Trophoblast cell (in vitro differentiated cells and primary cell): ENCODE results near the gene ZIC4.

ENCODE experiments used
- DNase-seq, 2 donors: peaks; one replicate each; pipeline ENCODE4 v3.0.0-alpha.2; 2016
- H2AFZ ChIP-seq: 2 replicates; pipeline ENCODE4 v1.6.1; 2013; ENCODE audit warnings: low read length, moderate library complexity, mild to moderate bottlenecking; ENCODE audit not compliant: insufficient read depth, poor library complexity
- H2AK5ac ChIP-seq: 2 replicates; pipeline ENCODE4 v1.6.1; 2013; ENCODE audit warnings: mild to moderate bottlenecking, low read length
- H2BK120ac ChIP-seq: 2 replicates; pipeline ENCODE4 v1.6.1; 2013; ENCODE audit warnings: low read length, mild to moderate bottlenecking, moderate library complexity; ENCODE audit not compliant: insufficient read depth, poor library complexity
- H2BK12ac ChIP-seq: 2 replicates; pipeline ENCODE4 v1.6.1; 2013; ENCODE audit warnings: mild to moderate bottlenecking, low read length, moderate library complexity
- H2BK5ac ChIP-seq: 2 replicates; pipeline ENCODE4 v1.6.1; 2013; ENCODE audit warnings: low read length, low read depth, moderate library complexity, mild to moderate bottlenecking; ENCODE audit not compliant: poor library complexity
- H3K14ac ChIP-seq: 2 replicates; pipeline ENCODE4 v1.6.1; 2013; ENCODE audit warnings: mild to moderate bottlenecking, low read length
- H3K18ac ChIP-seq: 2 replicates; pipeline ENCODE4 v1.6.1; 2013; ENCODE audit warnings: mild to moderate bottlenecking, low read length
- H3K23ac ChIP-seq: 2 replicates; pipeline ENCODE4 v1.6.1; 2013; ENCODE audit warnings: low read length
- H3K27ac ChIP-seq: 2 replicates; pipeline ENCODE4 v1.5.1; 2013; ENCODE audit warnings: low read depth, mild to moderate bottlenecking, inconsistent platforms, low read length, moderate library complexity
- H3K27me3 ChIP-seq: 2 replicates; pipeline ENCODE4 v1.6.1; 2013; ENCODE audit warnings: inconsistent platforms, mild to moderate bottlenecking, low read length, moderate library complexity; ENCODE audit not compliant: insufficient read depth
- H3K36me3 ChIP-seq, 2 experiments: 1 replicate in 1 of 2; 2 replicates in 1 of 2; pipeline ENCODE4 v1.6.1; 2013; ENCODE audit warnings: low read length in 2 of 2, mild to moderate bottlenecking in 2 of 2, moderate library complexity in 1 of 2; ENCODE audit not compliant: insufficient read depth in 2 of 2, control insufficient read depth in 1 of 2
- H3K4ac ChIP-seq: 2 replicates; pipeline ENCODE4 v1.6.1; 2013; ENCODE audit warnings: low read depth, mild to moderate bottlenecking, low read length, moderate library complexity
- H3K4me1 ChIP-seq, 2 experiments: 1 replicate in 1 of 2; 2 replicates in 1 of 2; pipeline ENCODE4 v1.6.1; 2013; ENCODE audit warnings: low read length in 2 of 2, mild to moderate bottlenecking in 2 of 2, moderate library complexity in 1 of 2; ENCODE audit not compliant: insufficient read depth in 2 of 2, control insufficient read depth in 1 of 2
- H3K4me2 ChIP-seq: 2 replicates; pipeline ENCODE4 v1.6.1; 2013; ENCODE audit warnings: inconsistent platforms, mild to moderate bottlenecking, low read length, moderate library complexity
- H3K4me3 ChIP-seq: 2 replicates; pipeline ENCODE4 v1.5.1; 2013; ENCODE audit warnings: mild to moderate bottlenecking, low read depth, low read length, inconsistent platforms
- H3K79me1 ChIP-seq: one replicate; pipeline ENCODE4 v1.6.1; 2013; ENCODE audit warnings: low read length
- H3K79me2 ChIP-seq: 2 replicates; pipeline ENCODE4 v1.6.1; 2013; ENCODE audit warnings: low read length, mild to moderate bottlenecking; ENCODE audit not compliant: control insufficient read depth, insufficient read depth, poor library complexity
- H3K9ac ChIP-seq: 2 replicates; pipeline ENCODE4 v1.6.1; 2013; ENCODE audit warnings: mild to moderate bottlenecking, low read length
- H3K9me3 ChIP-seq: 2 replicates; pipeline ENCODE4 v1.6.1; 2013; ENCODE audit warnings: low read depth, mild to moderate bottlenecking, control low read depth, inconsistent platforms, low read length; ENCODE audit not compliant: insufficient read depth
- H4K12ac ChIP-seq: 2 replicates; pipeline ENCODE4 v1.6.1; 2013; ENCODE audit warnings: low read depth, mild to moderate bottlenecking, low read length, moderate library complexity
- H4K8ac ChIP-seq: 2 replicates; pipeline ENCODE4 v1.6.1; 2013; ENCODE audit warnings: low read depth, mild to moderate bottlenecking, low read length, moderate library complexity
- H4K91ac ChIP-seq: one replicate; pipeline ENCODE4 v1.6.1; 2013; ENCODE audit warnings: low read depth, mild to moderate bottlenecking, low read length, moderate library complexity
- WGBS: extraction: QIAGEN DNeasy Blood & Tissue Kit; methylation state at CpG from one replicate; pipeline ENCODE4 v1.1.7; 2013; ENCODE audit warnings: missing lambda C conversion rate; ENCODE audit not compliant: insufficient read length, insufficient coverage; ENCODE audit errors: extremely low coverage; 5-methylcytosine and 5-hydroxymethylcytosine counted together

The ZIC4 gene

DNA sequence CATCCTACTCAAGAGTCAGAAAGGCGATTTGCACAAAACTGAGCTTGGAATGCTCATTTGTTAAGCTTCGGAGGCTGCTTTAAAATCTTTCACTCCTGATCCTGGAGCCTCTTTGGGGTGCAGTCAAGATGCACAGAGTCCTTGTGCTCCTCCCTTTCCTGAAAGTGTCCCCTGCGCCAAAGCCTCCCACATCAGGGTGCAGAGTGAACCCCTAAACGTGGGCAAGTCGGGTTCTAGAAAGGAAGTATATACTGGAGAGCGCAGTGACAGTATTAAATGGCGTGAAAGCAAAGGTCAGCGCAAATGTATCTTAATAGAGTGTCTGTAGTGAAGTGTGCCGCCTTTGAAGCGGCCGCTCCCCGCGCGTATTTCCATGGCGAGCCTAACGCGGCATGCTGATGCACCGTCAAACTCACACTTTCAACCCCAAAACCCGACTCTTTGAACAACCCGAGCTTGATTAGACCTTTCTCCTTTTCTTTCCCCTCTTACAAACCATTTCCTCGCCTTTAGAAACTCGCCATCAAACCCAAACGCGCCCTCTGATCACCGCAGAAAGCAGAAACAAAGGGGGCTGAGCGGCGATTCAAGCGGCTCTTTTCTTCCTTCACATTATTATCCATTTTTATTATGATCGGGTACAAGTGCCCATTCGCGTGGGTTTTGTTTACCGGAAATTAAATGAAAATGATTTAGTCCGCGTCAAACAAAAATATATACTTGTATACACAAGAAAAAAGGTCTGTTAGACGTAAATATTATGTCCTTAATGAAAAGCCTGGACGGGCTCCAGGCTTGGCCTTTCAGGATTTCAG lies 18.3 kb downstream of the ZIC4 start:
- Histone ChIP-seq H3K14ac (no peak overlapping the region), H4K12ac (no peak overlapping the region), H4K91ac (no peak overlapping the region), H3K18ac (no peak overlapping the region), H4K8ac (no peak overlapping the region), H3K23ac (no peak overlapping the region), H3K9me3 (peaks cover 9% of the 10 kb centered on the region), H3K79me1 (peaks cover 2% of the 10 kb centered on the region), H3K4ac (no peak overlapping the region), H3K4me2 (no peak overlapping the region), H3K4me3 (no peak overlapping the region), H3K4me1 (peaks cover 9 to 11% of the 10 kb centered on the region in 2 experiments), H3K36me3 (no peaks in the 10 kb centered on the region), H3K9ac (no peak overlapping the region), H3K79me2 (no peaks in the 10 kb centered on the region), H2AK5ac (no peak overlapping the region), H2BK5ac (no peak overlapping the region), H3K27me3 (peaks cover 75% of the 10 kb centered on the region), H2BK120ac (no peak overlapping the region), H2AFZ (no peak overlapping the region), H3K27ac (no peak overlapping the region), H2BK12ac (no peak overlapping the region)
- DNase-seq = no peak
- WGBS = no CpG with 5 or more reads among the region's 36 CpGs

DNA sequence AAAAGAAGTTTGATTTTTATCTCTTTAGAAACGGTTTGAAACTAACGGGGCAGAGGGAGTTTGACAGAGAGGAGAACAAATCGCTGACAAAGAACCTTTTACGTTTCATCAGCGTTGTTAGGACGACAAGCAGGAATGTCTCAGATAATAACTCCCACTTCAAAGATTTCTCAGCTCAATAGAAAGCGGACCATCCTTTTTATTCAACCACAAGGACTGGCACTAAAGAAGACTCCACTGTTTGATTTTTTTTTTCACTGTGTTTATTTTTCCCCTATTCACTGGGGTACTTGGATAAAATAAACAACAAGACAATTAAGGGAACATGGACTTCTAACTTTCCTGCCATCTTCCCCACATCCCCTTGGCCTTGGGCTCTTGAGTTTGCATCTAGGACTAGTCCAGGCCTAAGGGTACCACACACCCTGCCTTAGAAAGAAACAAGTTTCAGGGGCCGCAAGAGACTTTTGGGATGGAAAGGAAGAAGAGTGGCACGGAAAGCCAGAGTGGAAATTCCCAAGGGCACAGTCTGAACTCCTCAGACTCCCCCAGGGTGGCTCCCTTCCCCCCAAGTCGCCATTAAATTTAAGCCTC lies 19.0 kb downstream of the ZIC4 start:
- WGBS = no CpG with 5 or more reads among the region's 10 CpGs
- Histone ChIP-seq H2AFZ (no peak overlapping the region), H4K12ac (no peak overlapping the region), H3K79me1 (no peaks in the 10 kb centered on the region), H4K91ac (no peak overlapping the region), H4K8ac (no peak overlapping the region), H3K4ac (no peak overlapping the region), H3K79me2 (no peaks in the 10 kb centered on the region), H2BK120ac (no peak overlapping the region), H2BK5ac (no peak overlapping the region), H3K4me3 (no peak overlapping the region), H3K14ac (no peak overlapping the region), H3K23ac (no peak overlapping the region), H3K27ac (no peak overlapping the region), H2BK12ac (no peak overlapping the region), H3K36me3 (no peaks in the 10 kb centered on the region), H3K9me3 (peaks cover 9% of the 10 kb centered on the region), H2AK5ac (no peak overlapping the region), H3K9ac (no peak overlapping the region), H3K4me2 (no peak overlapping the region), H3K4me1 (peaks cover 7 to 8% of the 10 kb centered on the region in 2 experiments), H3K27me3 (peaks cover 73% of the 10 kb centered on the region), H3K18ac (no peak overlapping the region)
- DNase-seq = no peak

DNA sequence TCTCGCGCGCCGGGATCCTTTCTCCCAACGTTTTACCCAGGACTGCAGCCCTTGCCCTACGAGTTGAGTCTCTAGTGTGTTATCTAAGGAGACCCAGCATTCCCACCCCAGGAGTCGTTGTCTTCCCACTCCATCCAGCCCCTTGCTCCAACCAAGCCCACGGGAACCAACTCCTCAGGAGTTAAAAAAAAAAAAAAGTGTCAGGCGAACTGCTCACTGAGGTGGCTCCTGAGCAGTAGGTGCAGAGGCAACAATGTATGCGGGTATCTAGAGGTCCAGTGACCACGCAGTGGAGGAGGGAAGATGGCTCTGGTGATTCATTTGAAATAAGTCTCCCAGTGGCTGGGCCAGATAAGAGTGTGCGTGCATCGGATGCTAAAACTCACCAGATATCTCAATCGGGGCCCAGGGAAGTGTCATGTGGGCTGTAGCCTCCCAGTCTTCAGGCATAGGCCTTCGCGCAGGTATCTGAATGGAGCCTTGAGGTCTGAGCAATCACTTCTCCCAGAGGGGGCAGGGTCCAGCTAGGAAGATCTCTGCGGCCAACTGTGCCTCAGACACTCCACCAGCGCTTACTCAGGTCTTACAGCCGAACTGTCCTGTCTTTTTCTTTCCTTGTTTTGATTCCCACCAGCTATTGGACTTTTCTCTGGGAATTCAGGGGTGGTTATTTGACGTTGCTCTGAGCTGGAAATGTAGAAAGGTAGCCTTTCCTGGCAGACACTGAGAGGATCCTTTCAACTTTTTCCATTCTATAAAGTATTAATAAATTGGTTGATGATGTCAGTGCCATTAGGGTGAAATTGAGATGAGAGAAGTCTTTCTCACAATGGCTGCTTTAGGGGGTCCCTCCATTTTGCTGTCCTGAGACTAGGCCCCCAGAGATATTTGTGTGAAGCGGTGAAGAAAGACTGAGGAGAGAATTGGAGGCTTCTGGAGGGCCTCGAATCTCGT lies 21.0 kb downstream of the ZIC4 start:
- Histone ChIP-seq H3K14ac (no peak overlapping the region), H3K36me3 (no peaks in the 10 kb centered on the region), H3K4ac (no peak overlapping the region), H3K18ac (no peak overlapping the region), H4K12ac (no peak overlapping the region), H3K27ac (no peak overlapping the region), H3K23ac (no peak overlapping the region), H2AFZ (no peak overlapping the region), H3K9me3 (peaks cover 1% of the 10 kb centered on the region), H4K91ac (no peak overlapping the region), H2AK5ac (no peak overlapping the region), H3K79me1 (no peaks in the 10 kb centered on the region), H3K27me3 (peaks cover 60% of the 10 kb centered on the region), H2BK12ac (no peak overlapping the region), H3K4me1 (no peaks in the 10 kb centered on the region), H4K8ac (no peak overlapping the region), H2BK120ac (no peak overlapping the region), H3K4me2 (no peak overlapping the region), H3K79me2 (no peaks in the 10 kb centered on the region), H3K4me3 (no peak overlapping the region), H2BK5ac (no peak overlapping the region), H3K9ac (no peak overlapping the region)
- DNase-seq = no peak
- no CpG with 5 or more reads among the region's 23 CpGs for WGBS

DNA sequence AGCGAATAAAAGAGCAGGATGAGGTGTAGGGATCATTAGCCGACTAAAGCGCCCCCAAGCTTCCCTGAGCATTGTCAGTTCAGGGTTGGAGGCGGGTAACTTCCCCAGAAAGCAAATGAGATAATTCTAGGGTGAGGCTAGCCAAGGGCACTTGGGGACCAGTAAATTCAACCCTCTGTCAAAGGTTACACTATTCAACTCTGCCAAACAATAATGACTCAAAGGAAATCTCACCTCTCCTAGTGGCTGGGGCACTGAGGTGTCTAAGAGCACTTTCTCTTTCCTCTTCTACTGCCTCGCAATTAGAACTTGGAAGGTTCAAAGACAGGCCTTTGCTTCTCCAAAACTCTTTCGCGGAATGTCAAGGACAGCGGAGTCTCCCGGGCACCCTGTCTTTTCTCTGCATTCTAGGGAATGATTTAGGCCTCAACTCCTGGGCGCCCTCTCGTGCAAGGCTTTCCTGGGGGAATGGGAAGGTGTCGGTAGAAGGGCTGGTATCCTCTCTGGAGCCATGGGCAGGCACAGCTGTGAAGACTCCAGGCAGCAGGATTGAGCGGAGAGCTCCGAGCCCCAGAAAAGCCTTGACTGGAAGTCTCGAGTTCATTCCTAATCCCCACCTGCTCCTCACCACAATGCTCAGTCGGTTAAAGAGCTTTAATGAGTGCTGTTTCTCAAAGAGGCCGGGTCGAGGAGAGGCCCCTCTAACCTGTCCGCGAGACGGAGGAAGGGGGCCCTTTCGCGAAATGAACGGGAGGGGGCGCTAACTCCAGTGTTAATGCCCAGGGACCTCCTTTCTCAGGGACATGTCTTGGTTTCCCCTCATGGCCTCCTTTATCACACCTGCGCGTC lies 21.9 kb downstream of the ZIC4 start:
- H3K23ac ChIP-seq = no peak overlapping the region
- no peaks in the 10 kb centered on the region for H3K79me2 ChIP-seq
- H3K27ac ChIP-seq = no peak overlapping the region
- no peaks in the 10 kb centered on the region for H3K9me3 ChIP-seq
- H4K8ac ChIP-seq = no peak overlapping the region
- no peaks in the 10 kb centered on the region for H3K79me1 ChIP-seq
- no peak overlapping the region for H2BK5ac ChIP-seq
- H2AK5ac ChIP-seq = no peak overlapping the region
- no peak overlapping the region for H3K4me2 ChIP-seq
- no peak for DNase-seq
- H2BK120ac ChIP-seq = no peak overlapping the region
- no peak overlapping the region for H3K4me3 ChIP-seq
- no peak overlapping the region for H3K18ac ChIP-seq
- H3K36me3 ChIP-seq = no peaks in the 10 kb centered on the region
- WGBS = no CpG with 5 or more reads among the region's 27 CpGs
- no peak overlapping the region for H3K4ac ChIP-seq
- H4K91ac ChIP-seq = no peak overlapping the region
- H3K27me3 ChIP-seq = peaks cover 60% of the 10 kb centered on the region
- no peak overlapping the region for H4K12ac ChIP-seq
- no peaks in the 10 kb centered on the region for H3K4me1 ChIP-seq
- no peak overlapping the region for H3K14ac ChIP-seq
- H2AFZ ChIP-seq = no peak overlapping the region
- no peak overlapping the region for H3K9ac ChIP-seq
- no peak overlapping the region for H2BK12ac ChIP-seq
